GM04504 (cell line): ENCODE measurements around the gene CPNE6.

Source experiments
- DNase-seq: peaks from one replicate; pipeline ENCODE4 v3.0.0-alpha.2; 2012; ENCODE audit warnings: low read depth

CPNE6 gene

DNA sequence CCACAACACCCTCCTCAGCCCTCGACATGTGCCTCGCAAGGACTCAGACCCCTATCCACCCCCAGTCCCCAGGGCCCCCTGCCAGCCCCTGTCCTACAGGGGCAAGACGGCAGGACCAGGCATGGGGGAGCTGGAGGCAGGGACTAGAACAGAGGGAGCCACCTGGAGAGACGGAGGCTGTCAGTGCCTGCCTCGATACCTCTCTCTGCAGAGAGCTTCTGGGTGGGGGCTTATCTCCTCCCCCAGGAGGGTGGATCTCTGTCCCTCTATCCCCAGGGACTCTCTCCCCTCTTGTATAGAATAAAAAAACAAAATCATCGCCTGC is 2.0 kb upstream of the CPNE6 start:
- no peak for DNase-seq

DNA sequence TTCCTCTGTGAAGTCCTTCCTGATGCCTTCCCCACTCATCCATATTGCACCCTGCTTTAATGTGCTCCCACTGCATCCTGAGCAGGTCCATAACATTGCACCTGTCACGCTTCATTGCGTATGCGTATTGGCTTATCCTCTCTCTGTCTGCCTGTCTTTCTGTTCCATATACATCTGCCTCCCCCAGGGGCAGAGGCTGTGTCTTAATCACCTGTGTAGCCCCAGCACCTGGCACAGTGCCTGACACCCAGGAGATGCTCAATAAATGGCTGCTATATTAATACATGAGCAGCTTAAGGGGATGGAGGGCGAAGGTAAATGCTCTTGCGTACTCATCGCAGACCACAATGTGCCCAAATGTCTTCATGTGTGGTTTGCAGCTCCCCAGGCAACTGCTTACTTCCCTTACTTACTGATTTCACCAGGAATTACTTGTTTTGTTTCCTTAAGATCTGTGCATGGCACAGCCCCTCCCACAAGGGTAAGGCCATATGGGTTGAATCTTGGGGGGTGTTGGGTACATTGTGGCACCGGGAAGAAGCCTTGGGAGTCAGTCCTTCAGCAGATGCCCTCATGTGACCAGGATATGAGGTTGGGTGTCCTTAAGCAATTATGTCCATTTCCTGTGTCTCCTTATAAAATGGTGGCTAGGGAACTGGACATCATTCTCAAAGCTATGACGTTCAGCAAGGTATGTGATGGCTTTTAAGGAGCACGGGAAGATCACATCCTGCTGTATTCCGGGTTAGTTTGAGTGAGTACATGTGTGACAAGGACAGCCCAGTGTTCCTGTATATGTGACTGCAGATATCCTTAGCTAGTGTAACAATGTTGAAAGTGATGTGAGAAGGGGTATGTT is 848 bp upstream of the CPNE6 start:
- no peak for DNase-seq

DNA sequence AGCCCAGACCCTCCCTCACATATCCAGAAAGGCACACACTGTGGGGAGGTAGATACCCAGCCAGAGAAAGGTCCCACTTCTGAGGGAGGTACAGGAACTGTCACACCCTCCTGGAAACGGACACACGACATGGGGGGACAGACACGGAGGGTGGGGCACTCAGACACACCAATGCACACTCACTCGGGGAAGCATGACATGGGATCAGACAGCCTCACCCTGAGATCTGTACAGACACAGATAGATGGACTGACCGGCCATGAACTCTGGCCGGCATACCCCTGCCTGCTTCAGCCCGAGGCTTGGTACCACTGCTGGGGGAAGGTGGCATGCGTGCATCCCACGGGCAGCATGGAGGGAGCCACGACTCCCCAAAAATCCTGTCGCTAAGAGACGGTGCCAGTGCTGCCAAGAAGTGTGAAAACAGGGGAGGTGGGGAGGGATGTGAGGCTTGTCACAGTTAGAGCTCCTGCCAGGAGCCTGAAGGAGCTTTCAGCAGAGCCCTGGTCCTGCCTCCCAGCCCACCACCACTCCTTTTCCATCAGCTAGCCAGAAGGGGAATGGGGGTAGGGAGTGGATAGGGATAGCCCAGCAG is 571 bp downstream of the CPNE6 start:
- no peak for DNase-seq

DNA sequence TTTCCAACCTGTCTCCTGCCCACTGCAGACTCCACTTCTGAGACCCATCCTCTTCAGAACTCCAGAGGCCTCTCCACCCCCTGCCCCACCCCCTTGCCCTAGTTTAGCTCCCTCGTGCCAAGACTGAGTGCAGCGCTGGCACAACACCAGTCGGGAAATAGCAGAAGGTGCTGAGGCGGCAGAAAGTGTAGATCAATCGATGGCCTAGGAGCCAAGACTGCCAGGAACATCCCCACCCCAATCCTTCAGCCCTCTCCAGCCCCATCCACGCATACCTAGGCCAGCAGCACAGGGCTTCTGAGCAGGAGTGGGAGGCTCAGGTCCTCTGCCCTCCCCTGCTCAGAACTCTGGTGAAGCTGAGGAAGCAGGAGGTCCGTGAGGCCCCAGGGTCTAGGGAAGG is 1.1 kb downstream of the CPNE6 start:
- DNase-seq: no peak

DNA sequence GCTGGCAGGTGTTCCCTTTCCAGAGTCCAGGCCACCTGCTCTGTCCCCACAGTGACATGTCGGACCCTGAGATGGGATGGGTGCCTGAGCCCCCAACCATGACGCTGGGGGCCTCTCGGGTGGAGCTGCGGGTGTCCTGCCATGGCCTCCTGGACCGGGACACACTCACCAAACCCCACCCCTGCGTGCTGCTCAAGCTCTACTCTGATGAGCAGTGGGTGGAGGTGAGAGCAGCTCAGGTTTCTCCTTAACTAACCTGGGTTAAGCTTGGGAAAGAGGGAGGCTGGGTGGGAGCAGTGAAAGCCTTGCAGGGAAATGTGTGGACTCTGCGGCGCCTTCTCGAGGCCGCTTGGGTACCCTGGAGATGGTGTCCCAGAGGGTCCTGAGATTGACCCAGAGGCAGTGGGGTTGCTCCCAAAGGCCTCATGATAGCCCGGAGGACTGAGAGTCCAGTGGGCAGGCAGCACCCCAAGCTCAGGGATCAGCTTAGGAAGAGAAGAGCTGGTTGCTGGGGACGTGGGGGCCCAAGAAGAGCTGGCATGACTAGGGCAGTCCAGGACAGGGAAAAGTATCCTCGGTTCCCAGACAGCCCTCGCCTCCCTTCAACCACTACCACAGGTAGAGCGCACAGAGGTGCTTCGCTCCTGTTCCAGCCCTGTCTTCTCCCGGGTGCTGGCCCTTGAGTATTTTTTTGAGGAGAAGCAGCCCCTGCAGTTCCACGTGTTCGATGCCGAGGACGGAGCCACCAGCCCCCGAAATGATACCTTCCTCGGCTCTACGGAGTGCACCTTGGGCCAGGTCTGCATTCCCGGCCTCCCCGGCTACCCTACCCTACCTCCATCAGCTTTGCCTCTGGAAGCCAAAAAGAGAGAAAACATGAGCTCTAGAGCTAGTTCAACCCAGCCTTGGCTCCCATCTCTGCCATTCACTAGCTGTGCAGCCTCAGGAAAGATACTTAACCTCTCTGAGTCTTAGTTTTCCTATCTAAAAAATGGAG is 1.8 kb downstream of the CPNE6 start:
- DNase-seq: no peak

DNA sequence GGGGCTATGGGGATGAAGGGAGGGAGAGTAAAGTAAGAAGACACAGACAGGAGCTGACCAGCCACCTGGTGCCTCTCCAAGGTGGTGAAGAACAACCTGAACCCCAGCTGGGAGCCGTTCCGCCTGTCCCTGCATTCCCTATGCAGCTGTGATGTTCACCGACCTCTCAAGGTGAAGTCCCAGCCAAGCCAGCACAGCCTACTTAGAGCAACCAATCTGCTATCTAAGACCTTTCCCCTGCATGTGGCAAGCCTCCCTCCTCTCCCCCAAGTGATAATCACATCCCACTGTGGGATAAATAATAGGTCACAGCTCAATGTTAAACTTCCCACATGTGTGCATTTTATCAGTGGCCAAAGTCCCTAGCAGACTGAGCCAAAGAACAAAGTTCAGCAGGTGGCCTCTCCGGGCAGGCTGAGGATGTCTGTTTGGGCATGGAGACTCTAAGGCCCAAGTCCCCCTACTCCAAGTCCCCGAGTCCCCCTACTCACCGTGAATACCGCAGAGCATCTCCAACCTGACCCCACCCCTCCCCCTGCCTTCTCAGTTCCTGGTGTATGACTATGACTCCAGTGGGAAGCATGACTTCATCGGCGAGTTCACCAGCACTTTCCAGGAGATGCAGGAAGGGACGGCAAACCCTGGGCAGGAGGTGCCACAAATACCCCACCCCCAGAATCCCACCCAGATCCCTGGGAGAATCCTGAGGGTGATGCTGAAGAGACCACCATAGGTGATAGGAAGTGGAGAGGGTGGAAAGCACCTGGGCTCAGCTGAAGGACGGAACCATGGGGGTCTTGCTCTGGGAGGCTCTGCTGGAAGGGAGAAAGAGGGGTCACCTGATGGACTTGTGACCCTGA is 3.5 kb downstream of the CPNE6 start:
- no peak for DNase-seq

DNA sequence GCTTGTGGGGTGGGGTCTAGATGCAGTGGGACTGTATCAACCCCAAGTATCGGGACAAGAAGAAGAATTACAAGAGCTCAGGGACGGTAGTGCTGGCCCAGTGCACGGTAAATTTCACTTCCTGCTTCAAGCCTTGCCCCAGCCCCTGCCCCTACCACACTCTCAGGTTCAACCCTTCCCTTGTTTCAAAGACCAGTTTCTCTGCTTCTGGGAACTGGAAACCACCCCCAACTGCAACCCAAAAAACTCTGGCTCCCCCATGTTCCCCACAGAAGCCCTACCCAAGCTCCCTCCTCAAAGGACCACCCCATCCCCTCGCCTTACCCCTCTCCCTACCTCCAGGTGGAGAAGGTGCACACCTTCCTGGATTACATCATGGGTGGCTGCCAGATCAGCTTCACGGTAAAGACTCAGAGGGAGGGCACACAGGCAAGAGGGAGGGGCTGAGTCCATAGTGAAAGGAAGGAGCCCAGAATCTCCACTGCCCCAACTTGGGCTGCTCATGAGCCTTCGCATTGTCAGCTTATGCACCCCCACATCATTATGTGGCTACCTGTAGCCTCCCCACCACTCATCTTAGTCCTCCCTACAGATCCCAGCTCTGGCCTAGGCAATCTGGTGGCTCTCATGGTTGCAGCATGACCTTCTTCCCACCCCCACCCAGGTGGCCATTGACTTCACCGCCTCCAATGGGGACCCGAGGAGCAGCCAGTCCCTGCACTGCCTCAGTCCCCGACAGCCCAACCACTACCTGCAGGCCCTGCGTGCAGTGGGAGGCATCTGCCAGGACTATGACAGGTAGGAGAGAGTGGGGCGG is 4.3 kb downstream of the CPNE6 start:
- DNase-seq: no peak

DNA sequence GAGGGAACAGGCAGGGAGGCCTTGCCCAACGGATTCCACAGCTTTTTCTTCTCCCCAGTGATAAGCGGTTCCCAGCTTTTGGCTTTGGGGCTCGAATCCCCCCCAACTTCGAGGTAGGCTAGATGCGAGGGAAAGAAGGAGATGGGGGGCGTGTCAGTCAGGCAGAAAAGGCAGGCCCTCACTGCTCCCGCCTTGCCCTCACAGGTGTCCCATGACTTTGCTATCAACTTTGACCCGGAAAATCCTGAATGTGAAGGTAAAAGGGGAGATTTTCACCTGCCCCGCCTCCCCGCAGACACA is 4.9 kb downstream of the CPNE6 start:
- no peak for DNase-seq

DNA sequence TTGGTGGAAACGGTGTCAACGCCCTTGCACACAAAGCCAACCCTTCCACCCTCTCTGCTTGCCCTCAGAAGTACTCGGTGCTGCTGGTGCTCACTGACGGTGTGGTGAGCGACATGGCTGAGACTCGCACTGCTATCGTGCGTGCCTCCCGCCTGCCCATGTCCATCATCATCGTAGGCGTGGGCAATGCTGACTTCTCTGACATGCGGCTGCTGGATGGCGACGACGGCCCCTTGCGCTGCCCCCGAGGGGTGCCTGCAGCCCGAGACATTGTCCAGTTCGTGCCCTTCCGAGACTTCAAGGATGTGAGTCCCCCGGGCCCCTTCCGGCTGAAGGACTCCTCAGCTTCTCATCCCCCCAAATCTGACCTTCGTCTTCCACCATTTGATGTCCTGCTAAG is 5.7 kb downstream of the CPNE6 start:
- no peak for DNase-seq

DNA sequence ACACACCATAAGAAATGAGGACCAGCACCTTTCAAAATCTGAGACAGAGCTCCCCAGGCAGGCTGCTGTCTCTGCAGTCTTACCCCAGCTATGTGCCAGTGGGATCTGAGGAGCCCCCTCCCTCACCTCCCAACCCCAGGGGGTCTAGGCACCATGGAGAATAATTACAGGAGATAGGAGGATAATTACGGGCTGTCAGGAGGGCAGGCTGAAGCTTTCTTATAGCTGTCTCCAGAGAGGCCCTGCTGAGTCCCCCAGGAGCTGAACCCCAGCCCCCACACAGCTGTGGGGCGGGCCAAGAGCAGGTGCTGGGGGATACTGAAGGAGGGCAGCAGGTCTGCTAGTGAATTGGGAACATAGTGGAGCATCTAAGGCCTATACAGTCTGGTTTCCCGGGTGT is 6.8 kb downstream of the CPNE6 start:
- DNase-seq: no peak

DNA sequence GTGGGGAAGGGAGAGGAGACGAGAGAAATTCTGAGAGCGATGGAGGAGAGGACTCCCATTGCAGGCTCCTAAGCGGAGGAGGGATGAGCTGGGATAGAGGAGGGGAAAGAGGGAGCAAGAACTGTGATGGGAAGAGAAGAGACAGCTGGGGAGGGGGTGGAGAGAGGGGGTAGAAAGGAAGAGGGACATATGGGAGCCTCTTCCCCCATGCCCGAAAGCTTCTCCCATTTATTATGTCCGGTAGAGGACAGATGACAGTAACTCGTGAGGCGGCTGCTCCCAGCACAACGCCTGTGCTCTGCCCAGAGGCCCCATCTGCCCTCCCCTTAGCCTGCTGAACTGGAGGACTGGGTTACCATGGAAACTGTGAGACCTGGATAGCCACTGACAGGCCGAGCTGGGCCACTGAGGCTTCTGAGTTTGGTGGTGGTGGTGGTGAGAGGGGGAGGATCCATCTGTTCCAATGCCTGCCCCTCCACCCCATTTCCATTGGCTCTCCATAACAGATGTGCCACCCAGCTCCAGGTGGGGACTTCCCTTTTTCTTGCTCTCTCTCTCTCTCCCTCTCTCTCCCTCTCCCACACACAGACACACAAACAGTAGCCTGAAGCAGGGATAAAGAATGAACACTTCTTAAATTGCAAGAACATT is 8.3 kb downstream of the CPNE6 start:
- DNase-seq: no peak

DNA sequence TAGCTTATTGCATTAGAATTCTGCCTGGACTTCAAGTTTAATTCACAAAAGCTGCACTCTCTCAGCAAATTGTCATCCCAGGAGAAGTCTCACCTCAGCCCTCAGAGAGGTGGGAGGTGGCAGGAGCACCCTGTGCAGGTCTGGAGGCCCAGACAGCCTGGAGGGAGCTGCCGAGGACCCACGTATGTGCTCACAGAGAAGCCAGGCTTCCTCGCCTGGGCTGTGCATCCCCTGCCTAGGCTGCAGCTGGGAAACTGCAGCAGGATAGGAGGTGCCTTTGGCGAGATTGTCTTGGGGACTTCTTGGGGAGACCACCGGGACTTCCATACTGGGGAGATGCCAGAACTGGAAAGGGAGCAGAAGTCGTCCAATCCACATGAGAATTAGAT is 8.8 kb downstream of the CPNE6 start:
- no peak for DNase-seq

DNA sequence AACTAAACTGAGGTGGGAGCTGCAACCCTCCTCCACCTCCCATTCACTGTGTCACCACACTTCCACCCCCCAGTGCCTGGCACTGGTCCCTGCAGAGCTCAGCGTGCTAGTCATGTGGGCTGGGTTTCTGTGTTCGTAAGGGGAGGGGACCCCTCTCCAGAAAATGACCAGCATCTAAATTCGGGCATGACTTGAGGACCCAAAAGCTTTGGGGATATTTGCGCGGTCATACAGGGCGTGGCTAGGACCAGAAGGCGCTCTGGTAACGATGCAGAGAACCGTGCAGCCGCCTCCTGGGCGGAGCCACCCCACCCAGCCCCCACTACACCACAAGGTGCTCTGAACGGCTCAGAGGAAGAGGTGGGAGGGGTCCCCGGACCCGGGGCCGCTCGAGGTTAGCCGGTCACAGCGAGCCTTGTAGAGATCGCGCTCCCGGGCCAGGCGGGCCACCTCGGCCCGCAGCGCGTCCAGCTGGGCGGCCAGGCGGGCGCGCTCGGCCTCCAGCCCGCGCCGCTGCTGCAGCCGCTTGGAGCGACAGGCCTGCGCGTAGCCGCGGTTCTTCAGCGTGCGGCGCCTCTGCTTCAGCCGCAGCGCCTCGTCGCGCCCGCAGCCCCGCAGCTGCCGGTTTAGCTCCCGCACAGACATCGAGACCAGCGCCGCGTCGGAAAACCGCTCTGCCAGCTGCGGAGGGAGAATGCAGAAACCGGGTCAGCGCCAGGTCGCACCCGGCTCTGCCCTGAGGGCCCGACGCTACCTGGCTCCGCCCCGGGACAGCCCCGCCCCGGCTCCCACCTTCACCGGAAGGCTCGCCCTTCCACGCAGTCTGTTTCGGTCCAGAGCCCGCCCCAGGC is 9.8 kb downstream of the CPNE6 start:
- no peak for DNase-seq

DNA sequence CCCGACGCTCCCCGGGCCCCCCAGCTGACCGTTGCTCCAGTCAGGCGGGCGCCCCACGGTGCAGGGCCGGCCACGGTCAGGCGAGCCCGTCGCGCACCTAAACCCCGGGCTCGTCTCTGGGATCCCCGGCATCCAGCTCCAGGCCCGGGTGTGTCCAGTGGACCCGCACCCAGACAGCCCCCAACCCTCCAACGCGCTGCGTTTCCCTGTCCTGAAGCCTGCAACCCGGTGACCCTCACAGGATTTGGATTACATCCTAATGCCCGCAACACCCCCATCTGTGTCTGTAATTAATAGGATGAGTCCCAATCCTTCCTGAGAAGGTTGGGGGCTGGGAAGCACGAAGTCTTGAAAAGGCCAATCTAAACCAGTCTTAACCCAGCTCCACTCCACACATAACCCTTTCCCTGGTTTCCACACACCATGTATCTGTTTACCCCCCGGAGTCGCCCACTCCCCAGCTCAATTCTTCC is 10.4 kb downstream of the CPNE6 start:
- DNase-seq: no peak

DNA sequence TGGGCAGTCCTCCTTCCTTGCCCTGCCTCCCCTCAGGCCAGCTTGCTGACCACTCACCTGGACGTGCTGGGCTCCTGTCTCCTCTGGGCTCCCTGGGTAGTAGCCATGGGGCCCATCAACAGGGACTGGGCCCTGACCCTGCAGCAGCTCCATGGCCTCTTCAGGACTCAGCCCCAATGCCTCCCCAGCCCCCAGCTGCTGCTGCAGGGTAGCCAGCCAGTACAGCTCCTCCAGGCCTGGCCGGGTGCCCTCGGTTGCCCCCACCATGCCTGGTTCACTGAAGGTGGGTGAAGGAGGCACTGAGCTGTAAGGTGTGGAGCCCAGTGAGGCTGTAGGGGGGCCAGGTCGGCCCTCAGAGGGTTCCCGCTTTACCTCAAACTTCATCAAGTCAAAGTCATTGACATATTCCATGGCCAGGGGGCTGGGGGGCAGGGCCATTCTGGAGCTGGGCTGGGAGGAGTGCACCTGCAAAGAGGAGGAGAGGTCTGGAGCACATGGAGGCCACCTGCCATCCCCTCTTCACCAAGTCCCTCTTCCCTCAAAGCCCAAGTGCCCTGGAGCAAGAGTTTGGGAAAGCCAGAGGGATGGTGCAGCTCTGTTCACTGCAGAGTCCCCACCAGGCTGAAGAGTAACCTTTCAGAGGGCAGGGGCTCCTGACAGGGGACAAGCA is 11.2 kb downstream of the CPNE6 start:
- DNase-seq: no peak

DNA sequence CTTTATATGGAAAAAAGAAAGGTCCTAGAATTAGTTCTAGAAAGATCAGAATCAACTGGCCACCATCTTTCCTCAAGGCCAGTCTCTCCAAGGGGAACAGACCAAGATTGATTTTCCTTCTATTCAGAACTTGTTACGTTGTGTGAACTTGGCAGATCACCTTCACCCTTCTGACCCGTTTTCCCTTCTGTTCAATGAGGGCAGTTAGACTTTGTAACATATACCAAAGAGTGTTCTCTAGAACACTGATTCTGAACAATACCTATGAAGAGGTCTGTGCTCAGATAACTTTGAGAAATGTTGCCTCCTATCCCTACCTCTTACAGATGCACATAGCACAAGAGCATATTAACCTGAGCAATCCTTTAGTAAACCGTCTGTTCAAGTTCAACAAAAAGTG is 12.1 kb downstream of the CPNE6 start:
- DNase-seq: no peak

DNA sequence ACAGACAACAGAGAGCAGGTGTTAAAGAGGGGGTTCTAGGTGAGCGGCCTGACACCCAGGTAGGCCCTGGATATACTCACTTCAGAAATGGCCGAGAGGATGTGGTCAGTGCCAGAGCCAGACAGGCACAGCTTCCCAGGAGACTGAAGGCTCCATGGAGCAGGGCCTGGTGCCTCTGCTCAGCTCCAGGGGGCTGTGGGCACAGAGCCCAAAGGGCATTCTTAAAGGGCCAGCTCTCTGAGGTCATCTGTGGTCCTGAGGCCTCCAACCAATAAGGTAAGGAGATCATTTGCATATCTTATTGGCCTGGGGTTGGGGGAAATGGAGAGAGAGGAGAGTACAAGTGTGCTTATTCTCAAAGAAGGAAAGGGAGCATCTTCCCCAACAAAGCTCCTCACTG is 13.1 kb downstream of the CPNE6 start:
- no peak for DNase-seq

DNA sequence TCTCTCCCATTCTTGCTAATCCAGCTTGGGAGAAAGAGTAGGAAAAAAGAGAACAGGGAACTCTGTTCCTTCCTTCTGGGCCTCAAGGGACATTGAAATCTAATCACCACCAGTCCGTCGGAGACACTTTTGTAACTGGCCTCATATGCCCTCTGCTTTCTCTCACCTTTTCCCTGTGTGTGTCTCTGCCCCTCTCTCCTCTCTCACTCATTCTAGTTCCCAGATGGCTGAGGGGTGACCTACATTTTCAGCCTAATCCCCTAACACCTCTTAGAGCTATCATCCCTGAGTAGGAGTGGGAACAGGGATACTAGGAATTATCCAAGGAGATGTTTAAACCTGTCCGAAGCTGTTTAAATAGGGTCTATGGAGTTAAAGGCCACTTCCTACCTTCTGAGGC is 13.9 kb downstream of the CPNE6 start:
- no peak for DNase-seq
